MM.1S (cell line): ENCODE measurements around the gene MRPS23.

Experiments
- EZH2 ChIP-seq: fragments of 300-600 bp; sonication (generic); optimal IDR thresholded peaks from 2 replicates; pipeline ENCODE3; 2017; ENCODE audit warnings: low read depth, mild to moderate bottlenecking, antibody characterized with exemption, low read length, mixed read lengths
- EZH2phosphoT487 ChIP-seq: fragments of 300-600 bp; sonication (generic); IDR thresholded peaks from 2 replicates; pipeline ENCODE4 v1.6.1; 2018; ENCODE audit warnings: antibody characterized with exemption, low read length
- TF ChIP-seq, protein P1 (sequence below): fragments of 300-600 bp; sonication (generic); IDR thresholded peaks from 2 replicates; pipeline ENCODE4 v1.5.1; 2016; ENCODE audit warnings: antibody characterized with exemption, low read length, mixed read lengths

GRCh38 chr17:57889252-57889651 is 39.4 kb upstream of the MRPS23 start:
- TF ChIP-seq, protein P1, sequence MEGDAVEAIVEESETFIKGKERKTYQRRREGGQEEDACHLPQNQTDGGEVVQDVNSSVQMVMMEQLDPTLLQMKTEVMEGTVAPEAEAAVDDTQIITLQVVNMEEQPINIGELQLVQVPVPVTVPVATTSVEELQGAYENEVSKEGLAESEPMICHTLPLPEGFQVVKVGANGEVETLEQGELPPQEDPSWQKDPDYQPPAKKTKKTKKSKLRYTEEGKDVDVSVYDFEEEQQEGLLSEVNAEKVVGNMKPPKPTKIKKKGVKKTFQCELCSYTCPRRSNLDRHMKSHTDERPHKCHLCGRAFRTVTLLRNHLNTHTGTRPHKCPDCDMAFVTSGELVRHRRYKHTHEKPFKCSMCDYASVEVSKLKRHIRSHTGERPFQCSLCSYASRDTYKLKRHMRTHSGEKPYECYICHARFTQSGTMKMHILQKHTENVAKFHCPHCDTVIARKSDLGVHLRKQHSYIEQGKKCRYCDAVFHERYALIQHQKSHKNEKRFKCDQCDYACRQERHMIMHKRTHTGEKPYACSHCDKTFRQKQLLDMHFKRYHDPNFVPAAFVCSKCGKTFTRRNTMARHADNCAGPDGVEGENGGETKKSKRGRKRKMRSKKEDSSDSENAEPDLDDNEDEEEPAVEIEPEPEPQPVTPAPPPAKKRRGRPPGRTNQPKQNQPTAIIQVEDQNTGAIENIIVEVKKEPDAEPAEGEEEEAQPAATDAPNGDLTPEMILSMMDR: no peak
- TF ChIP-seq EZH2 (no peak), EZH2phosphoT487 (no peak)
